ENCODE measurements around the gene CDH4. TPM values are rescaled to one million over a fixed set of nuclear protein-coding genes. Genes with fewer than 3 reads are reported as not detected.
A peak's percentile ranks its signal among the peaks of the same experiment; 100 is the strongest.

The CDH4 gene
- total RNA-seq, 1 donor from 2014 or later: 0.99 TPM

GRCh38 chr20:61567204-61567603, 315.1 kb downstream of the CDH4 start:
- no peaks in the 10 kb centered on the region for H3K36me3 Mint-ChIP-seq (ENCODE audit: low read depth)
- DNase-seq (ENCODE audit: low spot score): no peak
- H3K4me3 Mint-ChIP-seq (ENCODE audit: unreplicated experiment): no peak overlapping the region
- H3K9me3 Mint-ChIP-seq (ENCODE audit: low read depth): no peaks in the 10 kb centered on the region
- TF ChIP-seq, protein P1, sequence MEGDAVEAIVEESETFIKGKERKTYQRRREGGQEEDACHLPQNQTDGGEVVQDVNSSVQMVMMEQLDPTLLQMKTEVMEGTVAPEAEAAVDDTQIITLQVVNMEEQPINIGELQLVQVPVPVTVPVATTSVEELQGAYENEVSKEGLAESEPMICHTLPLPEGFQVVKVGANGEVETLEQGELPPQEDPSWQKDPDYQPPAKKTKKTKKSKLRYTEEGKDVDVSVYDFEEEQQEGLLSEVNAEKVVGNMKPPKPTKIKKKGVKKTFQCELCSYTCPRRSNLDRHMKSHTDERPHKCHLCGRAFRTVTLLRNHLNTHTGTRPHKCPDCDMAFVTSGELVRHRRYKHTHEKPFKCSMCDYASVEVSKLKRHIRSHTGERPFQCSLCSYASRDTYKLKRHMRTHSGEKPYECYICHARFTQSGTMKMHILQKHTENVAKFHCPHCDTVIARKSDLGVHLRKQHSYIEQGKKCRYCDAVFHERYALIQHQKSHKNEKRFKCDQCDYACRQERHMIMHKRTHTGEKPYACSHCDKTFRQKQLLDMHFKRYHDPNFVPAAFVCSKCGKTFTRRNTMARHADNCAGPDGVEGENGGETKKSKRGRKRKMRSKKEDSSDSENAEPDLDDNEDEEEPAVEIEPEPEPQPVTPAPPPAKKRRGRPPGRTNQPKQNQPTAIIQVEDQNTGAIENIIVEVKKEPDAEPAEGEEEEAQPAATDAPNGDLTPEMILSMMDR (IDR thresholded peaks at IDR 0.05): no peak
- no peak overlapping the region for H3K27ac Mint-ChIP-seq (ENCODE audit: unreplicated experiment)
- H3K4me1 Mint-ChIP-seq (ENCODE audit: low read depth): no peaks in the 10 kb centered on the region
- peaks cover 16% of the 10 kb centered on the region for H3K27me3 Mint-ChIP-seq (ENCODE audit: low read depth)

DNA sequence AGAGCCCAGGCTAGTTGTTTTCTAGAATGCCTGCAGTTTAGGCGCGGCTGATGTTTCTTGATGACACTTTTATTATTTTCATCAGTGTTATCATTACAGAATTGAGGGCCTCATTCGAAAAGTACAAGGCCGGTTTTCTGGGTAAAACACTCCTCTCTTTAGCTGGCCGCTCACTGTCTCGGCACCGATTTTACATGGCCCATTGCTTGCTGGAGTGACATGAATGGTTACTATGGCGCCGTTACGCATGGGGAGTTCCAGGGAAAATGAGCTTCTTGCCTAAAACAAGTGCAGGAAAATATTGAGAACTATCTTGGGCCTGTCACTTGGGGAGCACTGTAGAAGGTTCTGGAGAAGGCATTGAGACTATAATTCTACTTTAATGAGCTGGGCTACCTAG, 317.8 kb downstream of the CDH4 start:
- TF ChIP-seq, protein P1 (IDR thresholded peaks at IDR 0.05): no peak
- H3K27ac Mint-ChIP-seq (ENCODE audit: unreplicated experiment): no peak overlapping the region
- peaks cover 11% of the 10 kb centered on the region for H3K27me3 Mint-ChIP-seq (ENCODE audit: low read depth)
- no peaks in the 10 kb centered on the region for H3K9me3 Mint-ChIP-seq (ENCODE audit: low read depth)
- no peak for DNase-seq (ENCODE audit: low spot score)
- H3K4me1 Mint-ChIP-seq (ENCODE audit: low read depth): no peaks in the 10 kb centered on the region
- H3K4me3 Mint-ChIP-seq (ENCODE audit: unreplicated experiment): no peak overlapping the region
- H3K36me3 Mint-ChIP-seq (ENCODE audit: low read depth): no peaks in the 10 kb centered on the region

GRCh38 chr20:61570646-61571195, 318.7 kb downstream of the CDH4 start:
- no peak overlapping the region for H3K4me3 Mint-ChIP-seq (ENCODE audit: unreplicated experiment)
- H3K4me1 Mint-ChIP-seq (ENCODE audit: low read depth): no peaks in the 10 kb centered on the region
- peak; percentile 36 for DNase-seq (ENCODE audit: low spot score)
- H3K36me3 Mint-ChIP-seq (ENCODE audit: low read depth): no peaks in the 10 kb centered on the region
- peaks cover 11% of the 10 kb centered on the region for H3K27me3 Mint-ChIP-seq (ENCODE audit: low read depth)
- TF ChIP-seq, protein P1 (IDR thresholded peaks at IDR 0.05): no peak
- no peak overlapping the region for H3K27ac Mint-ChIP-seq (ENCODE audit: unreplicated experiment)
- no peaks in the 10 kb centered on the region for H3K9me3 Mint-ChIP-seq (ENCODE audit: low read depth)

DNA sequence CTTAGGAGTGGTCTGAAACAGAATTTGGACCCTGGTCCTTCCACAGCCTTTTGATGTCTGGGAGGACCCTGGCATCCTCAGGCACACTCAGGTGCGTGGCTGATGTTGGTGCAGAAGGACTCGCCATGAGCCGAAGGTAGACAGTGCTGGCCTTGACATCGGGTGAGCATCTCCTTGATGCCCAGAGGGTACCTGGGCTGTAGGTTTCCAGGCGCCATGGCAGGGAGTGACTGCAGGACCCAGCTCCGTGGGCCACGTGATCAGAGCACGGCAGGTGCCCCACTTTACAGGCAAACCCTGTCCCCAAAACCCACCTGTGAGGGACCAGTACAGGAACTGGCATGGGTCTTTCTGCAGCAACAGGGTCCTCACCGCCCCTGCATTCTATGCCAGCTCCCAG, 319.2 kb downstream of the CDH4 start:
- H3K4me3 Mint-ChIP-seq (ENCODE audit: unreplicated experiment): no peak overlapping the region
- H3K27me3 Mint-ChIP-seq (ENCODE audit: low read depth): peaks cover 9% of the 10 kb centered on the region
- TF ChIP-seq, protein P1 (IDR thresholded peaks at IDR 0.05): no peak
- DNase-seq (ENCODE audit: low spot score): peak; percentile 59
- H3K4me1 Mint-ChIP-seq (ENCODE audit: low read depth): no peaks in the 10 kb centered on the region
- H3K36me3 Mint-ChIP-seq (ENCODE audit: low read depth): no peaks in the 10 kb centered on the region
- no peak overlapping the region for H3K27ac Mint-ChIP-seq (ENCODE audit: unreplicated experiment)
- no peaks in the 10 kb centered on the region for H3K9me3 Mint-ChIP-seq (ENCODE audit: low read depth)

GRCh38 chr20:61571916-61572711, 320.1 kb downstream of the CDH4 start:
- peak; percentile 51 for DNase-seq (ENCODE audit: low spot score)
- no peaks in the 10 kb centered on the region for H3K9me3 Mint-ChIP-seq (ENCODE audit: low read depth)
- TF ChIP-seq, protein P1 (IDR thresholded peaks at IDR 0.05): no peak
- no peak overlapping the region for H3K4me3 Mint-ChIP-seq (ENCODE audit: unreplicated experiment)
- no peak overlapping the region for H3K27ac Mint-ChIP-seq (ENCODE audit: unreplicated experiment)
- no peaks in the 10 kb centered on the region for H3K4me1 Mint-ChIP-seq (ENCODE audit: low read depth)
- H3K27me3 Mint-ChIP-seq (ENCODE audit: low read depth): peaks cover 9% of the 10 kb centered on the region
- no peaks in the 10 kb centered on the region for H3K36me3 Mint-ChIP-seq (ENCODE audit: low read depth)
